ENCODE results near the gene GALNTL6.

The GALNTL6 gene

DNA sequence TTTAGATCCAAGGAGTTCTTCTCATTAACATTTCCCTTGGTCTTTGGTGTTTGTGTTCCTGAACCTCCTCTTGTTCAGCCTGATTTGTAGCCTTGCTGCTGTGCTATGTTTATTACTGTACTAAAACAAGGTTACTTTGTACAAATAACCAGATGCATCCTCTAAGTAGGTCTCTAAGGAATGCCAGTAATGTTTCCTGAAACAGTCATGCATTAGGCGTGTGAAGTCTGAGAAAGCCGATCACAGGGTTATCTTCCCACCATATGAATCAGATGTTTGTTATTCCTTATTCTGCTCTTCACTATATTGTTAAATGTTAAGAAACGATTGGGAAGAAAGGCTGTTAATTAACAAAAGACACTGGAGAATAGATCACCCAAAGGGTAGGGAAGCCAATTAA lies 66.9 kb downstream of the GALNTL6 start:
- DNase-seq (ENCODE audit: low read depth) = no peak

DNA sequence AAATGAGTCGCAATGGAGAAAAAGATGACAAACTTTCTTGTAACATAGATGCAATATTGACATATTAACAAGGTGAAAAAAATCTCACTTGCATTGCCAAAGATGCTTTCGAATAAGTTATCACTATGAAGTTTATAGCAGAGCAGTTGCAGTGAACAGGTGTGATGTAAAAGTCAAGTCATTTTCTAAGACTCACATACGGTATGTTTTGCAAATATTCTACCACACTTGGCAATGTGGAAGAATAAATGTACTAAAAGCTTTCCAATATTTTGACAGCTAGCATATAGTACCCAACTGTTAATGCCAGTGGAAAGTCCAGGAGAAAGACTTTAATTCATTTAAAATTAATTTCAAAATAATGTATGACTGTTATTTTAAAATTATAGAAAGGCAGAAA lies 76.5 kb downstream of the GALNTL6 start:
- DNase-seq (ENCODE audit: low read depth) = no peak

DNA sequence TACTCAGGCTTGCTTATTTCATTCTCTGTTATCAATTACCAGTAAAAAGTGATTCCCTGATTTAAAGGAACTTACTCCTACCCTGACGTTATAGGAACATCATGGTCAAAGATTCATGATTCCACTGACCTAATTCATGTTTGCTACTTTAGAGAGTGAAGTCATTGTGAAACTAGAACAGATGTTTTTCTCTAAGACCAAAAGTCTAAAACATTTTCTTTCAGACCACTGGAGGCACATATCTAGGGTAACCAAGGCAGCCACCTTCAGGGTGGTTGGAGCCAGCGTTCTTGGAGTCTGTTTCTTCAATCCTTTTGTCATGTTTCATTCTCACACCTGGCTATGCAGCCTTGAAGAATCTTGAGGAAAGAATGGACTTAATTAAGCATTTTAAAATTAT lies 77.8 kb downstream of the GALNTL6 start:
- DNase-seq (ENCODE audit: low read depth) = no peak

GRCh38 chr4:171896426-171896825 lies 83.2 kb downstream of the GALNTL6 start:
- DNase-seq (ENCODE audit: low read depth) = no peak

- no peak for DNase-seq (ENCODE audit: low read depth)
These were observed 106.1 kb downstream of the GALNTL6 start for GRCh38 chr4:171919314-171919713.

GRCh38 chr4:171920901-171921300 lies 107.7 kb downstream of the GALNTL6 start:
- no peak for DNase-seq (ENCODE audit: low read depth)

- no peak for DNase-seq (ENCODE audit: low read depth)
These were observed 111.7 kb downstream of the GALNTL6 start for GRCh38 chr4:171924746-171925376.

GRCh38 chr4:171928336-171928735 lies 115.1 kb downstream of the GALNTL6 start:
- no peak for DNase-seq (ENCODE audit: low read depth)

DNA sequence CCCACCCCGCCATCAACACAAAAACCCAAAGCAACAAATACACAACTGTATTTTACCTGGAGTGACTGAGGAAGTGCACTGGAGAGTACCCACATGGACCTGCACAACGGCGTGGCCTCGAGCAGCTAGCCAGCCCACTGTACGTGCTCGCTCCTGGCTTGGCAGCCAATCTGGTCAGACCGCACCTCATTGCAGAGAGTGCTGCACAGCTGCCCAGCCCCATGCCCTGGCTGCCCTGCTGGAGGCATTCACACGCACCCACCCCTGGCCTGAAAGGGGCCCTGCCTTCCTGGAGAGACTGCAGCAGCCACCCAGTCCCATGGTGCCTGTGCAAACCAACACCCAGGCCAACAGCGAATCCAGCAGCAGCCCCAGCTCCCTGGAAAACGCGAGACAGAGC lies 116.3 kb downstream of the GALNTL6 start:
- DNase-seq (ENCODE audit: low read depth) = no peak

DNA sequence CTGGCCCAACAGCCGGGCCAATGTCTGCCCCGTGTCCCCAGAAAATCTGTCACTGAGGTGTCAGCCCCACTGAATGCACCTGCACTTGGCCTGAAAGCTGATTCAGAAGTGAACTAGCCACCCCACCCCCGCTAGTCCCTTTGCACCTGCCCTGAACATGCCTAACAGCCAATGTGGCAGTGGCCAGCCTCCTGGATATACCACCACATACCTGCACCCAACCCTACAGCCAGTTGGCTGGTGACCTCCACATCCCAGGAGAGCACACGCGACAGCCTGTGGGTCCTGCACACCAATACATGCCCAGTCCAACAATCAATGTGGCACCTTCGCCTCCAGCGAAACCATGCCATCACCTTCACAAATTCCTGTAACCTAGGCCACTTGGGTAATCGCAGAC lies 116.7 kb downstream of the GALNTL6 start:
- DNase-seq (ENCODE audit: low read depth) = no peak

- no peak for DNase-seq (ENCODE audit: low read depth)
These were observed 119.0 kb downstream of the GALNTL6 start for GRCh38 chr4:171932238-171932637.

GRCh38 chr4:171940656-171941055 lies 127.5 kb downstream of the GALNTL6 start:
- DNase-seq (ENCODE audit: low read depth) = no peak

DNA sequence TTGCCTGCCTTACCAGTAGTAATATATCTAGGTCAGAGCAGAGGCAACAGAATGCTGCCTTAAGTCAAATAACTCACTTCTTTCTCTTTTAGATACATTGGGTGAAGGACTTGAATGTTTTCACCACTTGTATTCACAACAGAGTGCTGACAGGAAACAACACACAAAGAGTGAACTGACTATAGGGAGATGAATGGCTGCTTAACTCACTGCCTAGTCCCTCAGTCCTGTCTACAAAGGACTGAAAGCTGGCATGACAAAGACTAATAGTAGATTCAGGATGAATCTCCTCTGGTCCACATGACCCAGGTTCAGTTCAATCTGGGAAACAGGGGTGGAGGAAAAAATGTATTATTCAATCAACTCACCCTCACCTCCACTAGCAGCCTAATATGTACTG lies 134.2 kb downstream of the GALNTL6 start:
- no peak for DNase-seq (ENCODE audit: low read depth)

- DNase-seq (ENCODE audit: low read depth) = no peak
These were observed 134.8 kb downstream of the GALNTL6 start for GRCh38 chr4:171948038-171948437.

DNA sequence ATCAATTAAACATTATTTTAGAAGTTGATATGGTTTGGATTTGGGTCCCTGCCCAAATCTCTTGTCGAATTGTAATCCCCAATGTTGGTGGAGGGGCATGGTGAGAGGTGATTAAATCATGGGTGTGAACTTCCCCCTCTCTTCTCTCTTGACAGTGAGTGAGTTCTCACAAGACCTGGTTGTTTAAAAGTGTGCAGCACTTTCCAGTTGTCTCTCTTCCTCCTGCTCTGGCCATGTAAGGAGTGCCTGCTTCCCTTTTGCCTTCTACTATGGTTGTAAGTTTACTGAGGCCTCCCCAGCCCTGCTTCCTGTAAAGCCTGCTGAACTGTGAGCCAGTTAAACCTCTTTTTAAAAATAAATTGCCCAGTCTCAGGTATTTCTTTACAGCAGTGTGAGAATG lies 141.4 kb downstream of the GALNTL6 start:
- DNase-seq (ENCODE audit: low read depth) = no peak

DNA sequence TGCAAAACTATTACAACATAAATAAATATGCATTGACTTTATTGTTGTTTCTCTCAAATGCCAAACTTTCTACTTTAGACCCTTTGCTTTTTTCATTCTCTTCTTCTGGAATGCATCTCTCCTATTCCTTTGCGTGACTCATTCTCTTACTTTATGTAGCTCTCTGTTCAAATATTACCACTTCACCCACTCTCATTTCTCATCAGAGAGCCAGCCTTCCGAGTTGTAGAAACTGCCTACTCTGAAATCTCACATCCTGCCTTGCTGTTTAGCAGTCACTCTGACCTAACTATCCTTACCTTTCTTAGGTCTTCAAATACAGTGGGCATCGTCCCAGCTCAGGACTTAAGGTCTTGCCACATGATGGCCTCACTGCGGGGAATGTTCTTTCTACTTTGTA lies 143.5 kb downstream of the GALNTL6 start:
- no peak for DNase-seq (ENCODE audit: low read depth)

GRCh38 chr4:171962110-171962509 lies 148.9 kb downstream of the GALNTL6 start:
- no peak for DNase-seq (ENCODE audit: low read depth)

DNA sequence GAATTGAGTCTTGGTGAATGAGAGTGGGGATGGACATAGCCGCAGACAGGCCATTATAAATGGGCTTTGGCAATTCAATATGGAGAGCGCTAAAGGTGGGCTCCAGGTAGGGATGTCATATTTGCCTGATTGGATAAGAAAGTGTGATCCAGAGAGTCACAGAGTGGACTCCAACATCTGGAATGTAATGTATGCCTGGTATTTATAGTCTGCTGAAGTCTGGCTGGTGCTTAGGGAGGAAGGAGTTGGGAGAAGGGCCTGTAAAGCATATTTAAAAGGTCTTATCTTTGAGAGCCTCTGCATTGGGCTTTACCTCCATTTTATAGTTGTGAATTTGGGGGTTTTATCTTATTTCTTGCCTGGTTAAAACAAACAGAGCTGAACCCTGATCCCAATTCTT lies 153.2 kb downstream of the GALNTL6 start:
- no peak for DNase-seq (ENCODE audit: low read depth)

DNA sequence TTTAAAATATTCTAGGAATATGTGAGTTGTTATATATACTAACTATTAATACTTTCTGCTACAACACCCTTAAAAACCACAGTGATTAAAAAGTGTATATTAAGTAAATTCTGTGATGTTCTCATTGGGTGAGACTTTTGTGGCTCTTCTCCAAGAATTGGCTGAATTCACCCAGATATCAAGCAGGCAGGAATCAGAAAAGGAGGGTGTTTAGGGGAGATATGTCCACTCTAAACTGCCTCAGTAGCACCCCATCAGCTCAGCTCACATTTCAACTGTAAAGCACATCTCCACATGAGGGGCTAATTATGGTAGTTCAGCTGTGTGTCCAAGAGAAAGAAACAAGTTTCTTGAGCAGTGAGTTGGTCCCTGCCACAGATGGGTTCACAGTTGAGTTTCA lies 165.0 kb downstream of the GALNTL6 start:
- DNase-seq (ENCODE audit: low read depth) = no peak

GRCh38 chr4:171979461-171979860 lies 166.3 kb downstream of the GALNTL6 start:
- no peak for DNase-seq (ENCODE audit: low read depth)

- DNase-seq (ENCODE audit: low read depth) = no peak
These were observed 168.0 kb downstream of the GALNTL6 start for GRCh38 chr4:171981185-171981584.

GRCh38 chr4:171983935-171984805 lies 171.0 kb downstream of the GALNTL6 start:
- DNase-seq (ENCODE audit: low read depth) = no peak

DNA sequence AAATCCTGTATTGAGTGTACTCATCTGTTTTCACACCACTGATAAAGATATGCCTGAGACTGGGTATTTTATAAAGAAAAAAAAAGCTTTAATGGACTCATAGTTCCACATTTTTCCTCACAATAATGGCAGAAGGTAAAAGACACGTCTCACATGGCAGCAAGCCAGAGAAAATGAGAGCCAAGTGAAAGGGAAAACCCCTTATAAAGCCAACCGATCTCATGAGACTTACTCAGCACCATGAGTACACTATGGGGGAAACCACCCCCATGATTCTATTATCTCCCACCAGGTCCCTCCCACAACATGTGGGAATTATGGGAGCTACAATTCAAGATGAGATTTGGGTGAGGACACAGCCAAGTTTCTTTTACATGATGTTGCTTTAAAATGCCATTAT lies 171.9 kb downstream of the GALNTL6 start:
- no peak for DNase-seq (ENCODE audit: low read depth)

DNA sequence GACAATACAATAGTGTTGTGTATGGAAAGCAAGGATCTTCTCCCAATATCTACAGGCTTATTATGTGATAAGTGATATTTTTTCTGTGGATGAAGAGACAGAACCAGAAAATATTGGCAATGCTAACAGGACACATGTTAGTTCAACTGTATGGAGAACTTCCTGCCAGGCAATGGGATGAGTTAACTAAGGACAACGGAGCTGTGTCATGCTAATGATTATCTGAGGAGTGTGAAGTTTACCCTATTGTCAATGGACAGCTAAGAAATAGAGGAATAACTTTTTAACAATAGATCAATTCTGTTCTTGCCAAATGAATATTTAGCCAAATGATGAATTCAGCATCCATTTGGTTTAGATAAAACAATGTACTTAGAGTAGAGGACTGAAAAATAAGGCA lies 180.0 kb downstream of the GALNTL6 start:
- no peak for DNase-seq (ENCODE audit: low read depth)
